Activated naive CD4-positive, alpha-beta T cell treated with anti-CD3 and anti-CD28 coated beads for 36 hours (primary cell): ENCODE results near the gene CAMK1D. TPM values are rescaled to one million over a fixed set of nuclear protein-coding genes. Genes with fewer than 3 reads are reported as not detected.

Source experiments
- CTCF ChIA-PET: fragments of 350-600 bp; sonication (Branson Sonifier 250); formaldehyde crosslinking; loops from one replicate; lab custom pipeline; 2021; ENCODE audit warnings: antibody characterized with exemption; lab: Charles Lee
- DNase-seq: peaks from one replicate; pipeline ENCODE4 v3.0.0-alpha.2; 2020
- H3K27ac Mint-ChIP-seq: one replicate; pipeline ENCODE4 v1.8.0; 2021; ENCODE audit warnings: mild to moderate bottlenecking, mixed read lengths
- H3K27me3 Mint-ChIP-seq: one replicate; pipeline ENCODE4 v1.8.0; 2021; ENCODE audit warnings: low read depth, mixed read lengths
- H3K36me3 Mint-ChIP-seq: one replicate; pipeline ENCODE4 v1.8.0; 2021; ENCODE audit warnings: low read depth, mixed read lengths
- H3K4me1 Mint-ChIP-seq: one replicate; pipeline ENCODE4 v1.8.0; 2021; ENCODE audit warnings: low read depth, mixed read lengths
- H3K4me3 Mint-ChIP-seq: one replicate; pipeline ENCODE4 v1.8.0; 2021; ENCODE audit warnings: mild to moderate bottlenecking, moderate library complexity, mixed read lengths
- H3K9me3 Mint-ChIP-seq: one replicate; pipeline ENCODE4 v1.8.0; 2021; ENCODE audit warnings: mixed read lengths
- intact Hi-C: fragments of 100-400 bp; cut with micrococcal nuclease; formaldehyde crosslinking; loops from one replicate; pipeline ENCODE4 v1.15.1; 2023
- microRNA-seq: library from miRNA; unstranded; fragments of <30 nt; microRNA quantifications from one replicate; pipeline ENCODE4 v1.2.0, GENCODE V29; 2022; ENCODE audit warnings: borderline microRNAs expressed, borderline replicate concordance
- total RNA-seq, 2 experiments: library from RNA; stranded (reverse); gene quantifications; one replicate each; pipeline ENCODE4 v1.2.3, GENCODE V29; 2021

CAMK1D gene
- total RNA-seq, 2 experiments from 2014 or later, result 9.5 to 11.3 TPM

GRCh38 chr10:12868229-12868628 lies 518.9 kb downstream of the CAMK1D start:
- Mint-ChIP-seq H3K4me3 (no peak overlapping the region), H3K27ac (no peak overlapping the region), H3K27me3 (no peaks in the 10 kb centered on the region), H3K36me3 (no peaks in the 10 kb centered on the region), H3K9me3 (no peaks in the 10 kb centered on the region), H3K4me1 (no peaks in the 10 kb centered on the region)
- intact Hi-C loops, result no loop called here
- DNase-seq, result no peak
- CTCF ChIA-PET, result no interaction called here

GRCh38 chr10:12869427-12869826 lies 520.1 kb downstream of the CAMK1D start:
- Mint-ChIP-seq H3K4me3 (no peak overlapping the region), H3K27me3 (no peaks in the 10 kb centered on the region), H3K27ac (no peak overlapping the region), H3K4me1 (no peaks in the 10 kb centered on the region), H3K36me3 (no peaks in the 10 kb centered on the region), H3K9me3 (no peaks in the 10 kb centered on the region)
- DNase-seq, result no peak
- CTCF ChIA-PET, result no interaction called here
- intact Hi-C loops, result no loop called here

- Mint-ChIP-seq H3K4me1 (no peaks in the 10 kb centered on the region), H3K36me3 (no peaks in the 10 kb centered on the region), H3K9me3 (no peaks in the 10 kb centered on the region), H3K27me3 (no peaks in the 10 kb centered on the region), H3K4me3 (no peak overlapping the region), H3K27ac (no peak overlapping the region)
- intact Hi-C loops, result no loop called here
- no peak for DNase-seq
- CTCF ChIA-PET, result interaction anchor here (1.2 kb wide), 1 partner anchor 85 kb away, joined by 3 read pairs; no protein-coding TSS in a partner anchor
Observed at GRCh38 chr10:12872577-12872976, 523.2 kb downstream of the CAMK1D start.

GRCh38 chr10:12873172-12873571 lies 523.8 kb downstream of the CAMK1D start:
- CTCF ChIA-PET, result interaction anchor here (1.2 kb wide), 1 partner anchor 85 kb away, joined by 3 read pairs; no protein-coding TSS in a partner anchor
- Mint-ChIP-seq H3K4me3 (no peak overlapping the region), H3K27me3 (no peaks in the 10 kb centered on the region), H3K27ac (no peak overlapping the region), H3K36me3 (no peaks in the 10 kb centered on the region), H3K9me3 (no peaks in the 10 kb centered on the region), H3K4me1 (no peaks in the 10 kb centered on the region)
- DNase-seq, result no peak
- intact Hi-C loops, result no loop called here

- H3K27me3 Mint-ChIP-seq, result no peaks in the 10 kb centered on the region
- intact Hi-C loops, result no loop called here
- no peaks in the 10 kb centered on the region for H3K4me1 Mint-ChIP-seq
- CTCF ChIA-PET, result no interaction called here
- H3K9me3 Mint-ChIP-seq, result no peaks in the 10 kb centered on the region
- H3K27ac Mint-ChIP-seq, result no peak overlapping the region
- H3K4me3 Mint-ChIP-seq, result no peak overlapping the region
- H3K36me3 Mint-ChIP-seq, result no peaks in the 10 kb centered on the region
- no peak for DNase-seq
Observed at GRCh38 chr10:12874501-12874900, 525.2 kb downstream of the CAMK1D start.

- Mint-ChIP-seq H3K27me3 (no peaks in the 10 kb centered on the region), H3K4me1 (no peaks in the 10 kb centered on the region), H3K36me3 (no peaks in the 10 kb centered on the region), H3K27ac (no peak overlapping the region), H3K4me3 (no peak overlapping the region), H3K9me3 (peaks cover 2% of the 10 kb centered on the region)
- CTCF ChIA-PET, result interaction anchor here (0.9 kb wide), 1 partner anchor 165 kb away, joined by 3 read pairs; no protein-coding TSS in a partner anchor
- intact Hi-C loops, result no loop called here
- no peak for DNase-seq
Observed at GRCh38 chr10:12875100-12875499, 525.8 kb downstream of the CAMK1D start.

GRCh38 chr10:12876266-12876665 lies 526.9 kb downstream of the CAMK1D start:
- Mint-ChIP-seq H3K4me1 (no peaks in the 10 kb centered on the region), H3K27me3 (no peaks in the 10 kb centered on the region), H3K4me3 (no peak overlapping the region), H3K27ac (no peak overlapping the region), H3K9me3 (peaks cover 2% of the 10 kb centered on the region), H3K36me3 (no peaks in the 10 kb centered on the region)
- no peak for DNase-seq
- intact Hi-C loops, result no loop called here
- CTCF ChIA-PET, result interaction anchor here (0.8 to 0.9 kb wide), 2 partner anchors 94 to 166 kb away, joined by 3 to 4 read pairs; no protein-coding TSS in a partner anchor

GRCh38 chr10:12877150-12877549 lies 527.8 kb downstream of the CAMK1D start:
- no peak for DNase-seq
- Mint-ChIP-seq H3K36me3 (no peaks in the 10 kb centered on the region), H3K4me1 (no peaks in the 10 kb centered on the region), H3K4me3 (no peak overlapping the region), H3K9me3 (peaks cover 2% of the 10 kb centered on the region), H3K27ac (no peak overlapping the region), H3K27me3 (no peaks in the 10 kb centered on the region)
- CTCF ChIA-PET, result no interaction called here
- intact Hi-C loops, result no loop called here

- Mint-ChIP-seq H3K4me3 (no peak overlapping the region), H3K9me3 (peaks cover 2% of the 10 kb centered on the region)
Observed at GRCh38 chr10:12880423-12880822, 531.1 kb downstream of the CAMK1D start.

GRCh38 chr10:12884851-12885250 lies 535.5 kb downstream of the CAMK1D start:
- intact Hi-C loops, result no loop called here
- Mint-ChIP-seq H3K4me3 (no peak overlapping the region), H3K36me3 (no peaks in the 10 kb centered on the region), H3K4me1 (no peaks in the 10 kb centered on the region), H3K27me3 (peaks cover 12% of the 10 kb centered on the region), H3K9me3 (peaks cover 1% of the 10 kb centered on the region), H3K27ac (no peak overlapping the region)
- CTCF ChIA-PET, result interaction anchor here (0.5 to 2.1 kb wide), 2 partner anchors 17 to 189 kb away, joined by 3 to 5 read pairs; no protein-coding TSS in a partner anchor
- DNase-seq, result no peak

More at GRCh38 chr10:12880423-12880822, 531.1 kb downstream of the CAMK1D start:
- H3K27ac Mint-ChIP-seq, result no peak overlapping the region
- no peak for DNase-seq
- no peaks in the 10 kb centered on the region for H3K4me1 Mint-ChIP-seq
- H3K36me3 Mint-ChIP-seq, result no peaks in the 10 kb centered on the region
- CTCF ChIA-PET, result interaction anchor here (0.7 to 1.4 kb wide), 4 partner anchors 25 to 138 kb away, joined by 3 to 4 read pairs (median 3); no protein-coding TSS in a partner anchor
- intact Hi-C loops, result no loop called here
- peaks cover 12% of the 10 kb centered on the region for H3K27me3 Mint-ChIP-seq

Small RNA genes lying within 50 kb of the gene (microRNA-seq; reads per million reads assigned to microRNA genes)
- not detected for gene MIR4480
- gene MIR4481, result not detected
- gene MIR548Q, result not detected

Other genes with a start within 250 kb of the CAMK1D start
- 10 to 100 TPM; 18.2 to 20.0 TPM for gene SEC61A2, start 219.9 kb upstream of the CAMK1D start, total RNA-seq
- gene NUDT5, start 153.7 kb upstream of the CAMK1D start, total RNA-seq, result 100 to 1,000 TPM in 1 of 2 experiments, 10 to 100 TPM in 1; 97.1 to 100 TPM
- gene CDC123, start 153.4 kb upstream of the CAMK1D start, total RNA-seq, result 100 to 1,000 TPM; 108 to 117 TPM